T-helper 22 cell (primary cell): ENCODE data around the gene FAM241B.

Experiments used
- DNase-seq: peaks from one replicate; pipeline ENCODE4 v3.0.0-alpha.2; 2020; ENCODE audit warnings: low read depth

The FAM241B gene

GRCh38 chr10:69666756-69667155, 36.7 kb downstream of the FAM241B start:
- no peak for DNase-seq

- DNase-seq: no peak
Observed at GRCh38 chr10:69668721-69669120, 38.7 kb downstream of the FAM241B start.

- no peak for DNase-seq
Observed at GRCh38 chr10:69669409-69669808, 39.4 kb downstream of the FAM241B start.

GRCh38 chr10:69673521-69673920, 43.5 kb downstream of the FAM241B start:
- DNase-seq: no peak

GRCh38 chr10:69674786-69675185, 44.7 kb downstream of the FAM241B start:
- no peak for DNase-seq

- DNase-seq: no peak
Observed at GRCh38 chr10:69676301-69676700, 46.3 kb downstream of the FAM241B start.

GRCh38 chr10:69677985-69678654, 48.1 kb downstream of the FAM241B start:
- DNase-seq: no peak

GRCh38 chr10:69679736-69680135, 49.7 kb downstream of the FAM241B start:
- no peak for DNase-seq

GRCh38 chr10:69680610-69681009, 50.6 kb downstream of the FAM241B start:
- no peak for DNase-seq

- DNase-seq: no peak
Observed at GRCh38 chr10:69681436-69681835, 51.4 kb downstream of the FAM241B start.

- no peak for DNase-seq
Observed at GRCh38 chr10:69682955-69683474, 53.0 kb downstream of the FAM241B start.
